ENCODE data around the gene RTN1.

Gene RTN1

DNA sequence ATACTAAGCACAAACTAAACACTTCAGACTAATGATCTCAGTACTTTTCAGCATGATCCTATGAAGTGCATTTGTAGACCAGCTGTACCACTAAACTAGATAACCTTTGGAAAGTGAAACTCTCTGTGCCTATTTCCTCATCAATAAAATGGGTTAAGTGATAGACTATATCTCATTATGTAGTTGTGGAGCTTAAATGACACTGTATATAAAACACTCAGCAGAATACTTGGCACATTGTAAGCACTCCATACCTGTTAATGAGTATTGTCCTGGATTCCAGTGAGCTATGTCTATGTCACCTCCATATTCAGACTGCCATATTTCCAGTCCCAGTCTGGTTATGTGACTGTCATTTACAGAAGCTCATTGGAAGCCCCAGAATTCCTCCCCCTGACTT, 44.4 kb downstream of the RTN1 start:
- H3K9me3 ChIP-seq (ENCODE audit: low read length) = no peaks in the 10 kb centered on the region
- H3K4me2 ChIP-seq (ENCODE audit: low read length) = no peak overlapping the region
- no peaks in the 10 kb centered on the region for H3K9me2 ChIP-seq (ENCODE audit: low read depth, low read length)
- no peak overlapping the region for H3K4me3 ChIP-seq (ENCODE audit: low read depth, low read length, poor library complexity, severe bottlenecking)
- no peak overlapping the region for H2AFZ ChIP-seq (ENCODE audit: low read length)
- H3K36me3 ChIP-seq (ENCODE audit: insufficient read depth, low read length) = no peaks in the 10 kb centered on the region
- H3K9ac ChIP-seq (ENCODE audit: low read length) = no peak overlapping the region
- H3K27me3 ChIP-seq (ENCODE audit: insufficient read depth, low read length) = no peaks in the 10 kb centered on the region
- H3K79me2 ChIP-seq (ENCODE audit: insufficient read depth, low read length) = no peaks in the 10 kb centered on the region
- no peaks in the 10 kb centered on the region for H3F3A ChIP-seq (ENCODE audit: insufficient read depth, low read length)
- H4K20me1 ChIP-seq (ENCODE audit: insufficient read depth, low read length) = no peaks in the 10 kb centered on the region
- no peaks in the 10 kb centered on the region for H3K4me1 ChIP-seq (ENCODE audit: insufficient read depth, low read length, severe bottlenecking)
- H3K27ac ChIP-seq (ENCODE audit: low read depth, low read length, poor library complexity, severe bottlenecking) = no peak overlapping the region
- TF ChIP-seq CTCF (IDR thresholded peaks at IDR 0.05; ENCODE audit: low read length) (no peak), EZH2 (IDR thresholded peaks at IDR 0.05; ENCODE audit: borderline replicate concordance, low read length) (no peak)

DNA sequence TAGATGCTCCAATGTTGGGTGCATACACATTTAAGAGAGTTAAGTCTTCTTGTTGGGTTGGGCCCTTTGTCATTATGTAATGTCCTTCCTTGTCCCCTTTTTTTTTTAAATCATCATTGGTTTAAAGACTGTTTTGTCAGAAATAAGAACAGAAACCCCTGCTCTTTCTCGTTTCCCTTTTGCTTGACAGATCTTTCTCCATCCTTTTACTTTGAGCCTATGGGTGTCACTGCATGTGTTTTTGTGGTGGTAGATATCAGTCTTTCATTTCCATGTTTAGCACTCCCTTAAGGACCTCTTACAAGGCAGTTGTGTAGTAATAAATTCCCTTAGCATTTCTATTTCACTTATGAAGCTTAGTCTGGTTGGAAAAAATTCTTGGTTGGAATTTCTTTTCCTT, 47.4 kb downstream of the RTN1 start:
- H3K9ac ChIP-seq (ENCODE audit: low read length) = no peak overlapping the region
- H3F3A ChIP-seq (ENCODE audit: insufficient read depth, low read length) = no peaks in the 10 kb centered on the region
- no peak overlapping the region for H3K27ac ChIP-seq (ENCODE audit: low read depth, low read length, poor library complexity, severe bottlenecking)
- H4K20me1 ChIP-seq (ENCODE audit: insufficient read depth, low read length) = no peaks in the 10 kb centered on the region
- H3K4me3 ChIP-seq (ENCODE audit: low read depth, low read length, poor library complexity, severe bottlenecking) = no peak overlapping the region
- H3K27me3 ChIP-seq (ENCODE audit: insufficient read depth, low read length) = no peaks in the 10 kb centered on the region
- H2AFZ ChIP-seq (ENCODE audit: low read length) = no peak overlapping the region
- H3K9me3 ChIP-seq (ENCODE audit: low read length) = no peaks in the 10 kb centered on the region
- H3K36me3 ChIP-seq (ENCODE audit: insufficient read depth, low read length) = no peaks in the 10 kb centered on the region
- no peaks in the 10 kb centered on the region for H3K79me2 ChIP-seq (ENCODE audit: insufficient read depth, low read length)
- H3K4me2 ChIP-seq (ENCODE audit: low read length) = no peak overlapping the region
- H3K9me2 ChIP-seq (ENCODE audit: low read depth, low read length) = no peaks in the 10 kb centered on the region
- TF ChIP-seq EZH2 (IDR thresholded peaks at IDR 0.05; ENCODE audit: borderline replicate concordance, low read length) (no peak), CTCF (IDR thresholded peaks at IDR 0.05; ENCODE audit: low read length) (no peak)
- H3K4me1 ChIP-seq (ENCODE audit: insufficient read depth, low read length, severe bottlenecking) = no peaks in the 10 kb centered on the region

GRCh38 chr14:59819446-59820088, 51.0 kb downstream of the RTN1 start:
- Histone ChIP-seq H3K4me1 (ENCODE audit: insufficient read depth, low read length, severe bottlenecking) (no peaks in the 10 kb centered on the region), H3K9me3 (ENCODE audit: low read length) (no peaks in the 10 kb centered on the region), H3K27me3 (ENCODE audit: insufficient read depth, low read length) (no peaks in the 10 kb centered on the region), H3K36me3 (ENCODE audit: insufficient read depth, low read length) (no peaks in the 10 kb centered on the region), H3K79me2 (ENCODE audit: insufficient read depth, low read length) (no peaks in the 10 kb centered on the region), H2AFZ (ENCODE audit: low read length) (no peak overlapping the region), H3K4me2 (ENCODE audit: low read length) (no peak overlapping the region), H3K9me2 (ENCODE audit: low read depth, low read length) (no peaks in the 10 kb centered on the region), H3K4me3 (ENCODE audit: low read depth, low read length, poor library complexity, severe bottlenecking) (no peak overlapping the region), H3K27ac (ENCODE audit: low read depth, low read length, poor library complexity, severe bottlenecking) (no peak overlapping the region), H4K20me1 (ENCODE audit: insufficient read depth, low read length) (no peaks in the 10 kb centered on the region), H3F3A (ENCODE audit: insufficient read depth, low read length) (no peaks in the 10 kb centered on the region), H3K9ac (ENCODE audit: low read length) (no peak overlapping the region)
- no peak for TF ChIP-seq EZH2 (IDR thresholded peaks at IDR 0.05; ENCODE audit: borderline replicate concordance, low read length)
- no peak for TF ChIP-seq CTCF (IDR thresholded peaks at IDR 0.05; ENCODE audit: low read length)

All from OCI-LY1 (cell line).